NOMO-1 treated with dmso at 0.1 percent for 144 hours (cell line): ENCODE data around the gene CHST9.

Source experiments
- DNase-seq: peaks from one replicate; lab custom pipeline; 2025; ENCODE audit not compliant: unreplicated experiment; lab: John Stamatoyannopoulos, UW

CHST9 gene

DNA sequence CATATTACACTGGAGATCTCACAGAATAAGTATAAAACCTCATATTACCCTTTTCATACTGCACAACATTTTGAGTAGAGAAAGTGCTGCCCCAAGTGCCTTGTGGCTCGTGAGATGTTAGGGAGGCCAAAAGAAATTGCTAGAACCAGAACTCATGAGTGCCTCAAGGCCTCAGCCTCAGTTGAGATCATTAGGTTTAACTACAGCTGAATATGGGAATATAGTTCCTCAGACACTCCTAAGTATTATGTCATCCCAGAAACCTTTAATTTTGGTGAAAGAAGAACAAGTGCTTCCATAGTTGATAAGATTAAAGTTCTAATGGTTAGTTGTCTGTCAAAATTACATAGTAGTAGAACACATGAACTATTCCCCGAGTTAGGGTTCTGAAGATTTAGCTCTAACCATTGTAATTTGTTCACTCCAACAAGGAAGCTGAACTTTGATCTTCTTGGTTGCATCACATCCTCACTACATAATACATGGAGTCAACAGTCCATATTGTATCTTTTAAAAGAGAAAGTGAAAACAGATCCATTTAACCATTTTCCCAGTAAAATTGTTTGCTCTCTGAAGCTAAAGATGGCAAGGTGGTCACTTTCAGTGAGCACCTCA is 310.0 kb downstream of the CHST9 start:
- peak; percentile 23 for DNase-seq

DNA sequence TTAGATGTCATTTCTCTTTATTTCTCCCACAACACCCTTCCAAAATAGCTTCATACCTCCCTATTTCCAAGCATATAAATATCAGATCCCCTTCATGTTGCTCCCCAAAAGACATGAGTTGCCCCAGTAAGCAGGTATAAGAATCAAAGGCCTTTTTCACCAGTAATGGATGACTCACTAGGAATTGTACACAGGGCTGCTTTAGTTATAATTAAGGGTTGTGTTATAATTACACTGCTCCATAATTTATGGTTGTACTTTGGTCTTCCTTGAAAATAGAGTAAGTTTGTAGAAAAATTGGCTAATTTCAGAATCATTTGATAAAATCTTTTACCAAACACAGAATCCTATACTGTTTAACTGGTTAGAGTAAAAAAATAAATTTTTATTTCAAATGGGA is 310.8 kb downstream of the CHST9 start:
- no peak for DNase-seq

DNA sequence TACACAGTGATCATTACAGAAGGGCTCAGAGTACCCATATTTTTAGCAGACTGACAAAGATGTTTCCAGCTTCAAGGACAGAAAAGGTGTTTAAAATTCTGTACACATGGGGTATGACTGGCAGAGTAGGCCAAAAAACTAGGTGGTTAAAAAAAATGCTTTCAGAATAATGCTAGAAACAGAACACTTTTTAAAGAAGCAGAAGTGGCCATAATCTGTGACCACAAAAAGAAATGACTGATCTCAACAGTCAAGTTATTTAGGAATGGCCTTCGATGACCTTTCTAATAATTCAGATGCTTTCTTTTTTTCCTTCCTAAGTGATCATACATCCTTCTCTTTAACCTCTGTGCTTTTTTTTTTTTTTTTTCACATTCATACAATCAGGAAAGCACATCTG is 315.5 kb downstream of the CHST9 start:
- peak; percentile 29 for DNase-seq

DNA sequence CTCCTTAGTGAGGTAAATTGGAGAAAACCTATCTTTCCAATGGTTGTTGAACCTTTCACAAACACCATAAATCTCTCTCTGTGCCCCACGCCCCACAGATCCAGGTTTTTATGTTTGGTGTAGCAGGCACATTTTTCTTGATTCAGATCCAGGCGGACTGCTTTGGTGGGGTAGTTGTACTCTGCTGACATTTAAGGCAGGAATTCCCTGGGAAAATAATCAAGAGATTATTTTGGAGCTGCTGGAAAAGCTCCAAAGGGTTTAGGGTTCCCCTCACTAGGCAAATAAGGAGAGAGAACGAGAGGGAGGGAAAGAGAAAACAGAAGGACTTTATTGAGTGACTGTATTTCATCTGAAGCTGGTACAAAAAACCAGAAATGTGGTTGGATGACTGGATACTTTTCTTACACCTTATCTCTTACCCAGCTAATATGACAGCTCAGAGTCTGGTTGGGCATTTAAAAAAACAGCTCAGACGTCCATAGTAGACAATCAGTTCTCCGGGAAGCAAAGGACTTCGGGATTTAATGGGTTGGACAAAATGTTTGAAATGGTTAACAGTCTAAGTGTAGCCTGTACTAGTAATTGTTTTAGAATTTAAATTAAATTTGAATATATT is 316.0 kb downstream of the CHST9 start:
- no peak for DNase-seq

DNA sequence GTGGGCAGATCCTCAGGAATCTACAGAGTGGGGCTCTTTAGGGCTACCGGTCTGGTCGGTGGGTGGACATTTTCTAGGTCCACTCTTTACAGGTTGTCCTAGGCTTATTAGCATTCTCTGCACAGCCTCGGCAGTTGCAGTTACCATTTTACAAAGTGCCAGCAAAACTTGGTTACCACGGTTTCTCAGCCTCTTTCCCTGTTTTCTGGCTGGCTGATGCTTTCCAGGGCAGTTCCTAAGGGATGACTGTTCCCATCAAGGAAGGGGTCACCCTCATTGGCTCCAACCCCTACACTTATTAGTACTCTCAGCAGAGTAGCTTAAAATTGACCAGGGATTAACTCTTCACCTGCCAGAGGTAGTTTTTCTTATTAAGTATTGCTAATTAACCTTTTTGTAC is 317.6 kb downstream of the CHST9 start:
- no peak for DNase-seq

DNA sequence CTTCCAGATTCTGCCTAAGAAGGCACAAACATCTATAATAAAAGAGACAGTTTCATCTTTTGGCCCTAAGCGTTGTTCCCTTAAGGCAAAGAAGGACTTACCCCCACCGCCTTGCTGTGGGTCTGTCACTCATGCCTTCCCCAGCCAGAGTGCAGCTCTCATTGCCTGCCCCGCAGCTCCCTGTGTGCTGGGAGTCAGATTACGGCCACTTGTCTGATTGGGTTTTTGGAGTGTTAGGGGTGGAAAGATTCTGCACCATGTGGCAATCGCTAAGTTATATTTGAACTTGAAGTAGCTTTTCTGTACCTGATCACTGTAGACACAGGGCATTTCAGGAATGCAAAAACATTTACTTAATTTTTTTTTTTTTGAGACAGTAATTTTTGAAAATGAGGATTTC is 319.6 kb downstream of the CHST9 start, which contains the start of gene AQP4:
AQP4 (minus strand) TSS at position 151 of the 400 bp plus-strand sequence; CDS start at position 133, 18 bp downstream.
- no peak for DNase-seq

DNA sequence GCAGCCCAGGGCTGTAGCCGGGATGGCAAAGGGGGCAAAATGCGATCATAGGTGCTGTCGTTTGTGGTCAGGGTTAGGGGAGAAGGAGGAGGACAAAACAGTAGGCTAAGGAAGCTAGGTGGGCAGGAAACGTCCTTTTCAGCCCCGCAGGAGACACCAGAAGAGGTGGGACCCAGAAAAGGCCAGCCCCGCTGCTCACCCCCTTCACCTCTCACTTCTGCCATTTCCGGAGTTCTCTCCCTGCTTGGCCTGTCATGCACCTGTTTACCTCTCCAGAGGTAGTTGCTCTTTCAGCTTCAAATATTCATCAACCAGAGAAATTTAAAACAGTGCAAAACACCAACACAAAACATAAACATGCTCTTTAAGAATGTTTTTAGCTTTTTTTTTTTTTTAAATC is 320.4 kb downstream of the CHST9 start:
- no peak for DNase-seq

DNA sequence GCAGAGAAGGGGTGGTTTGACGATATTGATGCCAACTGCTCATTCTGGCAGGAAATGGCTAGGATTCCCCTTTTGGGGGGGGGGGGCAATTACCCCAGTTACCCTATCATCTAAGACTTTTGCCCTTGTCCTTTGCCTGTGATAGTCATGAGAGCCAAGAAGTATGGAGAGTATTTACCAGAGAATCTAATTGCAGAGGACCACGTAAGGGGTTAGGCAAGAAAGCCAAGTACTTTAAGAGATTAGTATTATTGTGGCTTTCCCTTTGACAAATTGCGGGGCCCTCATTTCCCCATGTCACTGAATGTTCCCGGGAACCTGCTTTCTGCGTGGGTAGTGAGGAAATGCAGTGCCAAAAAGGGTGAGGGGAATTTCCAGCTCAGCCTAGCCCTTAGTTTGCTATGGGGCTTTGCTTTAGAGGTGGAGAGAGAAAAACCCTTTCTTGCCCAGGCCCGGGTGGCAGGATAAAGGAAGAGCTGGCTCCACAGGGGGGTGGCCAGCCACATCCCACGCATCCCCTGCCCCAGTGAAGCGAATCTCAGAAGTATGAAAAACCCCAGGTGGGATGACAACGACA is 321.1 kb downstream of the CHST9 start:
- DNase-seq: no peak

DNA sequence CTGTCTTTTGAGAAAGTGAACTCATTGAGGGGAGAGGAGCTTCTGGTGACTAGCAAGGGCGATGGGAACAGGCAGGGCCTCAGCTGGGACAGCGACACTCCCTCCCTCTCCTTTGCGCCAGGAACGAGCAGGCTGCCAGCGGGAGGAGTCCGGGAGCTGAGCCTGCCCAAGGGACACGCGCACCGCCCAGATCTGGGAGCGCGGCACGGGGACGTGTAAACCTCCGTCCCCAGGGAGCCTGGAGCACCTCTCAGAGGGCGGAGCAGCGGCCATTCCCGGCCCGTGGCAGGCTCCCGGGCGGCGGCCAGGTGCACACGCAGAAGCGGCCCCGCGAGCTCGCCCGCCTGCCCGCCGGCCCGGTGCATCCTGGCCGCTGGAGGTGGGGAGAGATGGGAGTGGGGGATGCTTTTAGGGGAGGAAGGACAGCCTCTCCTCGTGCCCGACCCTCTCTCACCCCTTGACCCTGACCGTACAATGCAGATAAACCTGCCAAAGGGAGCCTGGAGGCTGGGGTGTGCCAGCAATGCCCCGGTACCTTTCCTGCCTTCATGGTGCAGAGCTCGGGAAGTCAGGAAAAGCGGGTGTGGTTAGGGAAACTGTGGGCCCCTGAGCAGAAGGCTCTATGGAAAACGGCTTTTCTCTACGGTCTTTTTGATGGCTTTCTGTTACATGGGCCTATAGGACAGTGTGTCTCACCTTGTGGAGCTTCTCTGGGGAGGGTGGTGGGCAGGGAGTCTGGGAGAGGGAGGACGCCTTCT is 321.8 kb downstream of the CHST9 start:
- DNase-seq: no peak

DNA sequence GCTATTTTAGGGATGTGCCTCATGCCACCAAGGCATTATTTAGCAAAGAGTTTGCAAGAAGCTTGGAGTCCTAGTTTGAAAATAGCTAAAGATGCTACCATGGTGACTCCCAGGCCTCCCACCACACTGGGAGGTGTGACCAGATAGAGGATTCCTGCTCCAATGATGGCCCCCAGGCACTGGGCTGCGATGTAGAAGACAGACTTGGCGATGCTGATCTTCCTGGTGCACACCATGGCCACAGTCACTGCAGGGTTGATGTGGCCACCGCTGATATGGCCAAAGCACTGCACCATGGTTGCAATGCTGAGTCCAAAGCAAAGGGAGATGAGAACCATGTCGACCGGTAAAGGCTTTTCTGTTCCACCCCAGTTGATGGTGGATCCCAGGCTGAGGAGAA is 323.0 kb downstream of the CHST9 start:
- no peak for DNase-seq
